HG03139 (cell line): ENCODE results near the gene RPL10A.
"Not testable (repeated sequence)": the region's sequence is repeated elsewhere in the genome, so short reads cannot be mapped to it uniquely, and the experiment has no call there.

Experiments used
- ATAC-seq: cut with Tn5 transposase; IDR thresholded peaks from one replicate; pipeline ENCODE4 v1.9.1; 2021; ENCODE audit not compliant: unreplicated experiment

RPL10A gene

DNA sequence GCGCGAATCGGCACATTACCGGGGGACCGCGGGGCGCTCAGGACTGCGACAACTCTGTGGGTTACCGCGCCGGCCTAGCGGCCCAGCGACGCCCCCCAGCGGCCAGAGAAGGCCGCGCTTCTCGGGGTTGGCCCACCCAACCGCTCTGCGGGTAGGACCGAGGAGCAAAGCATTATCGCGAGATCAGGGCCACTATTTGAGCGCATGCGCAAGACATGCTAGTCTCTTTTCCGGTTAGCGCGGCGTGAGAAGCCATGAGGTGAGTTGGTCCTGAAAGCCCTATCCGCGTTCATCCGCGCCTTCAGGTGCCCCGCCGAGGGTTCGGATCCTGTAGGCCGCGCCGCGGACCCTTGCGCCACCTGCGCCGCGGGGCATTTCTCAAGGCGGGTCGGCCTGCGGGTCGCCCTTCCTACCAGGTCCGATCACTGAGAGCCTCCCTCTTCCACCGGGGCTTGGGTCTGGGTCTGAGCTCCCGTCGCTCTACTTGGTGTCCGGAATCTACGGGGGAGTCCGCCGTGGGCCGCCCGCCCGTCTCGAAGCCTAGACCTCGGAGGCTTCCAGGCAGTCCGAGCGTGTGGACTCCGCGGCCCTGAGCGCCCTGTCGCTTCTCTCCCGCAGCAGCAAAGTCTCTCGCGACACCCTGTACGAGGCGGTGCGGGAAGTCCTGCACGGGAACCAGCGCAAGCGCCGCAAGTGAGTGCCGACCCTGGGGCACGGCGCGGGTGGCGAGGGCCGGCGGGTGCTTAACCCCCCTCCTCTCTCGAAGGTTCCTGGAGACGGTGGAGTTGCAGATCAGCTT is at the start of gene RPL10A:
TSS of gene RPL10A (plus strand) at position 221 of the 799 bp plus-strand sequence. CDS start at position 255, 34 bp downstream.
- peak; percentile 84 for ATAC-seq

DNA sequence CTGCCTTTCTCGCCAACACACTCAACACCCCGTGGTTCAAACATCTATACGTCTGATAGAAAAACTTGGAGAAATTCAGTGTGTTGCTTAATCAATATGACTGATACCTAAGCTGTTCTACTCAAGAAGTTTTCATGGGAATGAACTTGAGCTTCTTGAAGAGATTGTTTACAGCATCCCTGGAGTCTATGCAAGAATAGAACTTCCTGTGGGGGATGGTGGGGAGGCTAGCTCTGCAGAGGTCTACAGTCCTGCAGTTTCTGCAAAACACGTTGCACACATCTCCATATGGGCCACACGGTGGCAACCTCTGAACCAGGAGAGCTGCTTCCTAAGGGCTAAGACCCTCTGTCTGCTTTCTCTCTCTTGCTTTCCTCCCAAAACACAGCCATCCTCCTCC is 48.8 kb upstream of the RPL10A start:
- ATAC-seq, result no peak

DNA sequence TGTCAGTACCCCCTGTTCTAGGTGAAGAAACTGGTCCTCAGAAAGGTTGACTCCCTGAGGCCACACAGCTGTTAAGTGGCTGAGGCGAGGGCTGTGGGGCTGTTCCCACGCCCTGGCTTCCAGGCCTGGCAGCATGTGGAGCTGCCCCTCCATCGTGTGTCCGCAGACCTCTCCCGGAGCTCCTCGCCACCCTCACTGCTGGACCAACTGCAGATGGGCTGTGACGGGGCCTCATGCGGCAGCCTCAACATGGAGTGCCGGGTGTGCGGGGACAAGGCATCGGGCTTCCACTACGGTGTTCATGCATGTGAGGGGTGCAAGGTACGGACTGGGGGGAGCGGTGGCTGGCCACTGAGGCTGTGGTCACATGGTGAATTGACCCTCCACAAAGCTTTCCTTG is 48.2 kb upstream of the RPL10A start:
- ATAC-seq, result no peak

GRCh38 chr6:35425284-35425683 is 42.9 kb upstream of the RPL10A start:
- ATAC-seq, result no peak

GRCh38 chr6:35426074-35426473 is 42.1 kb upstream of the RPL10A start:
- ATAC-seq, result no peak

DNA sequence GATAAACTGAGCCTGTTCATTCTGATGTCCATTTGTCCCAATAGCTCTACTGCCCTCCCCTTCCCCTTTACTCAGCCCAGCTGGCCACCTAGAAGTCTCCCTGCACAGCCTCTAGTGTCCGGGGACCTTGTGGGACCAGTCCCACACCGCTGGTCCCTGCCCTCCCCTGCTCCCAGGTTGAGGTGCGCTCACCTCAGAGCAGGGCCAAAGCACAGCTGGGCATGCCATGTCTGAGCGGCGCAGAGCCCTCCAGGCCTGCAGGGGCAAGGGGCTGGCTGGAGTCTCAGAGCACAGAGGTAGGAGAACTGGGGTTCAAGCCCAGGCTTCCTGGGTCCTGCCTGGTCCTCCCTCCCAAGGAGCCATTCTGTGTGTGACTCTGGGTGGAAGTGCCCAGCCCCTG is 40.8 kb upstream of the RPL10A start:
- no peak for ATAC-seq

- ATAC-seq, result no peak
Observed at GRCh38 chr6:35427851-35428321, 40.3 kb upstream of the RPL10A start.

DNA sequence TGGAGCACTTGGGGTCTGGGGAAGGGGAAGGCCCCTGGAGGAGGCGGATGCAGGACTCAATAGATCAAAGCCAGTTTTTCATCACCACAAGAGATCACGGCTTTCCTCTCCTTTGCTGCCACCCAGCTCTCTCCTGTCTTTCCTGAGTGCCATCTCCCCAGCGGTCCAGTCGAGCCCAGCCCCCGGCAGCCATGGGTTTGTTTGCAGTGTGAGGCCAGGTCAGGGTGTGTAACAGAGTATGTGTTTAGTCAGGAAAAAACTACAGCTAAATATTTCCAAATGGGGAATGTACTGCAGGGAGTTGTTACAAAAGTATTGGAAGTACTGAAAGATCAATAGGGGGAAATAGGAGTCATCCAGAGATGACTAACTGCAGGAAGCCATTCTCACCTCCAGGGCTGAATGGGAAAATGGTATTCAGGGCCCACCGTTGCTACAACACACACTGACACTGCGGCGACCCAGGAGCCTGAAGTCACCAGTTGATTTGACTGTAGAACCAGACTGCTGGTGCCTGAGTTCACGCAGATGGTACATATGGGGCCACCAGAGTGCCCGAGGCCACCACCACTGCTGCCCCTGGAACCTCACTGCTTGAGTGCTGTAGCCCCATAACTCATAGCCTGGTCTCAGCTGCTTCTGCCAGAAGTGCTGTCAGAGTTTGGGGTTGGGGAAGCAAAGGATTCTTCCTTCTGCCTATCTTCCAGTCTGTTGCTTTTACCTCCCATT is 39.6 kb upstream of the RPL10A start:
- no peak for ATAC-seq

- no peak for ATAC-seq
Observed at GRCh38 chr6:35429463-35429862, 38.7 kb upstream of the RPL10A start.

DNA sequence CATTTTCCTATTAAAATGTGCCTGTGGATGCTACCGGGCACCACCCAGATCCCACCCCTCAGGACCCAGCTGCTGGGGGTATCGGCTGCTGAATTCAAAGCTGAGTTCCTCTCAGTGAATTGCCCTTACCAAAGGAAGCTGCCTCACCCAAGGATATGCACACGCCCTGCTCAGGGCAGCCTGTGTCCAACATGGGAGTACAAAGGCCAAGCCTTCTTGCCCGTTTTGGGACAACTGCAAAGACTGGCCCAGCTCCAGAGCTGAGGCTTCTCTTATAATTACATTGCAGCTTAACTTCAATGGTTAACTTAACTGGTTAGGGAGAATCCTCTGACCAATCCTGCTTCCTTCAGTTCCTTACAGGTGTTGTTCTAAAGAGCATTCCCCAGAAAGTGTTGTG is 35.9 kb upstream of the RPL10A start:
- no peak for ATAC-seq

DNA sequence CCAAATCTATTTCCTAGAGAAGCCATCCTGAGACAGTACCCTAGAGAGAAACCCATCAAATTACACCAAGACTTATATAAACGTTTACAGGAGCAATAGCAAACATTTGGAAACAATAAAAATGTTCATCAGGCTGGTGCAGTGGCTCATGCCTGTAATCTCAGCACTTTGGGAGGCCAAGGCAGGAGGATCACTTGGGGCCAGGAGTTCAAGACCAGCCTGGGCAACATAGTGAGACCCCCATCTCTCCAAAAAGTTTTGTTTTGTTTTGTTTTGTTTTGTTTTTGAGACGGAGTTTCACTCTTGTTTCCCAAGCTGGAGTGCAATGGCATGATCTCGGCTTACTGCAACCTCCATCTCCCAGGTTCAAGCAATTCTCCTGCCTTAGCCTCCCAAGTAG is 35.5 kb upstream of the RPL10A start:
- ATAC-seq, result not testable (repeated sequence)

- no peak for ATAC-seq
Observed at GRCh38 chr6:35435074-35435837, 32.9 kb upstream of the RPL10A start.

- ATAC-seq, result no peak
Observed at GRCh38 chr6:35436071-35436857, 31.9 kb upstream of the RPL10A start.

DNA sequence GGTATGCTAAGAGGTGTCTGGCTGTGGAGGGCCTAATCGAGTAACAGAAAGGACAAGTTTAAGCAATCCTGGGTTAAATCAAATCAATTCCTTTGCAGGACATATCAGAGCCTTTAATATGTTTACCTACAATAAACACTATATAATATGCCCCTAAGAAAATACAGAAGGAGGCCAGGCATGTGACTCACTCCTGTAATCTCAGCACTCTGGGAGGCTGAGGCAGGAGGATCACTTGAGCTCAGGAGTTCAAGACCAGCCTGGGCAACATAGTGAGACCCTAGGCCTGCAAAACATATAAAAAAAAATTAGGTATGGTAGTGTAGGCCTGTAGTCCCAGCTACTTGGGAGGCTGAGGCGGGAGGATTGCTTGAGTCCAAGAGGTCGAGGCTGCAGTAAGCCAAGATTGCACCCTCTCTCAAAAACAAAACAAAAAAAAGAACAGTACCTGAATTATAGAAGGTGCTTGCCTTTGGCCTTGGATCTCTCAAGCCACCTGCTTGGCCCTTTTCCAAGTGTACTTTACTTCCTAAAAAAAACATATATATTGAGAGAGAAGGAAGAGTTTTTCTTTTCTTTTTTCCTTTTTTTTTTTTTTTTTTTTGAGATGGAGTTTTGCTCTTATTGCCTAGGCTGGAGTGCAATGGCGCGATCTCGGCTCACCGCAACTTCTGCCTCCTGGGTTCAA is 29.7 kb upstream of the RPL10A start:
- ATAC-seq, result not testable (repeated sequence)

DNA sequence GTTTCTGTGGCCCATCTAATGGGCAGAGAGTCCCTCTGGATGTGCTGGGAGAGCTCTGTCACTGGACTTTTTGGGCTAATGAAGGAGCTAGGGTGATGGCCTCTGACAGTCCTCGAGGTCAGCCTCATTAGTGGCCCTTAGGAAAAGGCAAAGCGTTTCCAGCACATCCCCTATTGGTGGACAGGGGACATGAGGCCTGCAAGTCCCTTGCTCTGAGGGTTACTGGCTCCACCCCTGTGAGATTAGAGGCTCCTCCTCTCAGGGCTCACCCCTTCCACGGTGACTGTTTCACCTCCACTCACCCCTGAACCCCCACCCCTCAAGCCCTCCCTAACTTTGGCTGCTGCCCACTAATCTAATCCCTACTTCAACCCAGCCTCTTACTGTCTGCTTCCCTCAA is 28.9 kb upstream of the RPL10A start:
- no peak for ATAC-seq

- no peak for ATAC-seq
Observed at GRCh38 chr6:35441205-35441604, 27.0 kb upstream of the RPL10A start.

GRCh38 chr6:35441642-35442041 is 26.6 kb upstream of the RPL10A start:
- no peak for ATAC-seq

GRCh38 chr6:35442693-35443092 is 25.5 kb upstream of the RPL10A start:
- no peak for ATAC-seq

DNA sequence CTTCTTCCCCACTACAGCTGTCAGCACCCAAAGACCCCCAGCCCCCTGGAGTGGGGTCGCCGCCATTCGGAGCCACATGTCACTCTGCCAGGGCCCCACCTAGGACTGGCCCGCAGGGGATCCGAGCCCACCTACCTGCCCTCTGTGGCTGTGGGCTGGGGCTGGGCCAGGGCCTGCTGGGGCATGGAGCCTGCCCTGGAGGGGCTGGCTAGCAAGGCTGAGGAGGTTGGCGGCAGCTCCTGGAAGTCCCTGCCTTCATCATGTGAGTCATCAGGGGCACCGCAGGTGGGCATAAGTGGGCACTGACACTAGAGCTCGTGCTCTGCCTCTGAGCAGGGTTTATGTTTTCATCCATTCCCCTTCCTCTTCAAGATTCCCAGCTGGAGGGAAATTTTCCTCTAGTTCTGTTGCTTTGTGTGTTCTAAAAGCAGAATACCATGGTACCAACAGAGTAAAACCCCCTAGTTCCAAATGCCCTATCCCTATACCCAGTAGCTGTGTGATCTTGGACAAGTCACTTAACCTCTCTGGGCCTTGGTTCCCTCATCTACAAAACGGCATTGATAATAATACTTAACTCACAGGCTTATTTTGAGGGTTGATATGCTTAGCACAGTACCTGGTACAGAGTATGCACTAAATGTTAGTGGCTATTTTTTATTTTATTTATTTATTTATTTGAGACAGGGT is 24.7 kb upstream of the RPL10A start:
- ATAC-seq, result no peak

DNA sequence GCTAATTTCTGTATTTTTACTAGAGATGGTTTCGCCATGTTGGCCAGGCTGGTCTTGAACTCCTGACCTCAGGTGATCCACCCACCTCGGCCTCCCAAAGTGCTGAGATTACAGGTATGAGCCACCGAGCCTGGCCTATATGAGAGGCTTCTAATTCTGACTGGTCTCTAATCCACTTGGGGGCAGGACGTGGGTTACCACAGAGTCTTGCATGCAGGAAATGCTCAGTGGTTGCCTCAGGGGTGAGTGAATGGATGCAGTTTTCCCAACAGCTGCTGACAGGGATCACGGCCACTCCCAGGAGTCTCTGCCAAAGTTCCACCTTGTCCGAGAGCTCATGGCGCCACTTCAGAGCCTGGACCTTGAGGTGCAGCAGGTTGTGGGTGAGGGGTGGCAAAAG is 22.5 kb upstream of the RPL10A start:
- ATAC-seq, result no peak
